Inflammatory macrophage treated with lipopolysaccharide for 4 hours (primary cell): Measurements from ENCODE around the gene FAM234B.
"Not testable (repeated sequence)": the region's sequence is repeated elsewhere in the genome, so short reads cannot be mapped to it uniquely, and the experiment has no call there.

Experiments
- DNase-seq: peaks from one replicate; pipeline ENCODE4 v3.0.0-alpha.2; 2020

The FAM234B gene

GRCh38 chr12:13061377-13061776, 17.2 kb downstream of the FAM234B start:
- no peak for DNase-seq

GRCh38 chr12:13062669-13063068, 18.5 kb downstream of the FAM234B start:
- DNase-seq: no peak

- no peak for DNase-seq
Observed at GRCh38 chr12:13066014-13066413, 21.8 kb downstream of the FAM234B start.

- DNase-seq: no peak
Observed at GRCh38 chr12:13066459-13066858, 22.3 kb downstream of the FAM234B start.

GRCh38 chr12:13067322-13067721, 23.1 kb downstream of the FAM234B start:
- no peak for DNase-seq

- no peak for DNase-seq
Observed at GRCh38 chr12:13069380-13069779, 25.2 kb downstream of the FAM234B start.

- no peak for DNase-seq
Observed at GRCh38 chr12:13071305-13072280, 27.4 kb downstream of the FAM234B start.

GRCh38 chr12:13073173-13073572, 29.0 kb downstream of the FAM234B start:
- no peak for DNase-seq

GRCh38 chr12:13074396-13075117, 30.4 kb downstream of the FAM234B start:
- no peak for DNase-seq

- DNase-seq: no peak
Observed at GRCh38 chr12:13075118-13075480, 30.9 kb downstream of the FAM234B start.

GRCh38 chr12:13075786-13076570, 31.8 kb downstream of the FAM234B start:
- DNase-seq: no peak

- DNase-seq: no peak
Observed at GRCh38 chr12:13079440-13079906, 35.3 kb downstream of the FAM234B start.

- DNase-seq: no peak
Observed at GRCh38 chr12:13080266-13080665, 36.1 kb downstream of the FAM234B start.

- no peak for DNase-seq
Observed at GRCh38 chr12:13082861-13083260, 38.7 kb downstream of the FAM234B start.

- DNase-seq: not testable (repeated sequence)
Observed at GRCh38 chr12:13083638-13084037, 39.5 kb downstream of the FAM234B start.

- no peak for DNase-seq
Observed at GRCh38 chr12:13084898-13085640, 40.9 kb downstream of the FAM234B start.

GRCh38 chr12:13085968-13086686, 41.9 kb downstream of the FAM234B start:
- DNase-seq: no peak

- no peak for DNase-seq
Observed at GRCh38 chr12:13087766-13088165, 43.6 kb downstream of the FAM234B start.

- no peak for DNase-seq
Observed at GRCh38 chr12:13088496-13088895, 44.3 kb downstream of the FAM234B start.

GRCh38 chr12:13090054-13090453, 45.9 kb downstream of the FAM234B start:
- no peak for DNase-seq

GRCh38 chr12:13091832-13092231, 47.7 kb downstream of the FAM234B start:
- peak; percentile 69 for DNase-seq
